IMR-90 (cell line): ENCODE results near the gene TUBD1. TPM values are rescaled to one million over a fixed set of nuclear protein-coding genes. Genes with fewer than 3 reads are reported as not detected.

ENCODE experiments used
- ATAC-seq: fragments of 200-7000 bp; cut with Tn5 transposase; 2 replicates; pipeline ENCODE4 v1.9.1; 2020; ENCODE audit warnings: low read depth, mild to moderate bottlenecking, moderate library complexity
- BruUV-seq: library from RNA; stranded (reverse); fragments of 400-500 nt; replicated peaks from 2 replicates; lab custom pipeline; 2021; lab: Mats Ljungman, UMichigan
- CTCF ChIA-PET: fragments of 300-600 bp; formaldehyde crosslinking; extraction: SDS; loops from one replicate; lab custom pipeline; 2021; ENCODE audit warnings: antibody characterized with exemption; lab: Yijun Ruan, JAX
- POLR2A ChIA-PET: fragments of 300-600 bp; sonication (Branson Sonifier 250); formaldehyde crosslinking; loops from one replicate; lab custom pipeline; 2022; ENCODE audit warnings: antibody characterized with exemption; ENCODE audit not compliant: unreplicated experiment; lab: Charles Lee
- DNase-seq: peaks from one replicate; pipeline ENCODE4 v3.0.0; 2013
- H2AFZ ChIP-seq: replicated peaks from 2 replicates; pipeline ENCODE3; 2013; ENCODE audit warnings: low read length, mild to moderate bottlenecking; ENCODE audit not compliant: poor library complexity
- H2AK5ac ChIP-seq: 2 replicates; pipeline ENCODE4 v1.6.1; 2013; ENCODE audit warnings: low read depth, low read length, inconsistent platforms
- H2AK9ac ChIP-seq: replicated peaks from 2 replicates; pipeline ENCODE3; 2013; ENCODE audit warnings: mild to moderate bottlenecking, low read depth, low read length, moderate library complexity; ENCODE audit not compliant: poor library complexity
- H2BK120ac ChIP-seq: 2 replicates; pipeline ENCODE4 v1.6.1; 2013; ENCODE audit warnings: low read depth, low read length, inconsistent platforms
- H2BK15ac ChIP-seq: 3 replicates; pipeline ENCODE4 v1.6.1; 2013; ENCODE audit warnings: low read depth, low read length, inconsistent platforms
- H2BK20ac ChIP-seq: 2 replicates; pipeline ENCODE4 v1.6.1; 2013; ENCODE audit warnings: low read depth, mild to moderate bottlenecking, inconsistent platforms, low read length, moderate library complexity
- H2BK5ac ChIP-seq: 2 replicates; pipeline ENCODE4 v1.6.1; 2013; ENCODE audit warnings: mild to moderate bottlenecking, low read depth, low read length, inconsistent platforms; ENCODE audit not compliant: poor library complexity, severe bottlenecking
- H3K14ac ChIP-seq: replicated peaks from 2 replicates; pipeline ENCODE4 v1.6.1; 2013; ENCODE audit warnings: low read depth, low read length, inconsistent platforms
- H3K18ac ChIP-seq: 2 replicates; pipeline ENCODE4 v1.6.1; 2013; ENCODE audit warnings: low read depth, low read length, control low read depth
- H3K23ac ChIP-seq: 2 replicates; pipeline ENCODE4 v1.6.1; 2013; ENCODE audit warnings: low read depth, low read length, inconsistent platforms
- H3K27ac ChIP-seq: 2 replicates; pipeline ENCODE4 v1.5.1; 2013; ENCODE audit warnings: mild to moderate bottlenecking, control low read depth, low read length; ENCODE audit not compliant: insufficient read depth
- H3K27me3 ChIP-seq: 2 replicates; pipeline ENCODE4 v1.6.1; 2013; ENCODE audit warnings: low read length; ENCODE audit not compliant: control insufficient read depth, insufficient read depth
- H3K36me3 ChIP-seq: 2 replicates; pipeline ENCODE4 v1.6.1; 2013; ENCODE audit warnings: low read length, mixed read lengths; ENCODE audit not compliant: control insufficient read depth, insufficient read depth
- H3K4ac ChIP-seq: 2 replicates; pipeline ENCODE4 v1.6.1; 2013; ENCODE audit warnings: low read depth, low read length, inconsistent platforms
- H3K4me1 ChIP-seq: 2 replicates; pipeline ENCODE4 v1.6.1; 2013; ENCODE audit warnings: low read length, mixed read lengths; ENCODE audit not compliant: control insufficient read depth, insufficient read depth
- H3K4me2 ChIP-seq: 2 replicates; pipeline ENCODE4 v1.6.1; 2013; ENCODE audit warnings: low read depth, mild to moderate bottlenecking, control low read depth, low read length, moderate library complexity
- H3K4me3 ChIP-seq: 2 replicates; pipeline ENCODE4 v1.5.1; 2013; ENCODE audit warnings: low read depth, mild to moderate bottlenecking, control low read depth, low read length, moderate library complexity; ENCODE audit not compliant: insufficient read depth
- H3K56ac ChIP-seq: 2 replicates; pipeline ENCODE4 v1.6.1; 2013; ENCODE audit warnings: low read length, inconsistent platforms; ENCODE audit not compliant: insufficient read depth; ENCODE audit errors: extremely low read depth
- H3K79me1 ChIP-seq, 2 experiments: 2 replicates each; pipeline ENCODE4 v1.6.1; 2013; ENCODE audit warnings: low read length in 2 of 2, inconsistent platforms in 1 of 2, low read depth in 1 of 2
- H3K9ac ChIP-seq: 2 replicates; pipeline ENCODE4 v1.6.1; 2013; ENCODE audit warnings: low read depth, low read length, control low read depth
- H3K9me1 ChIP-seq: 2 replicates; pipeline ENCODE4 v1.6.1; 2013; ENCODE audit warnings: low read length, inconsistent platforms; ENCODE audit not compliant: insufficient read depth
- H3K9me3 ChIP-seq: 2 replicates; pipeline ENCODE4 v1.6.1; 2013; ENCODE audit warnings: low read length; ENCODE audit not compliant: control insufficient read depth, insufficient read depth
- H4K20me1 ChIP-seq: 2 replicates; pipeline ENCODE4 v1.6.1; 2013; ENCODE audit warnings: low read length, inconsistent platforms; ENCODE audit not compliant: insufficient read depth
- H4K5ac ChIP-seq: 2 replicates; pipeline ENCODE4 v1.6.1; 2013; ENCODE audit warnings: mild to moderate bottlenecking, low read depth, low read length, control low read depth
- H4K8ac ChIP-seq, 2 experiments: 2 replicates each; pipeline ENCODE4 v1.6.1; 2013; ENCODE audit warnings: low read depth in 2 of 2, low read length in 2 of 2, control low read depth in 1 of 2, inconsistent platforms in 1 of 2
- H4K91ac ChIP-seq: 2 replicates; pipeline ENCODE4 v1.6.1; 2013; ENCODE audit warnings: low read depth, low read length, inconsistent platforms; ENCODE audit not compliant: insufficient read depth
- CEBPB ChIP-seq: IDR thresholded peaks from 2 replicates; pipeline ENCODE4 v1.6.1; 2012; ENCODE audit warnings: low read depth, low read length, improper control_type of control experiment
- CHD1 ChIP-seq: IDR thresholded peaks from 2 replicates; pipeline ENCODE4 v1.6.1; 2012; ENCODE audit warnings: low read depth, low read length, improper control_type of control experiment
- CTCF ChIP-seq: conservative IDR thresholded peaks from 2 replicates; pipeline ENCODE4 v1.5.1; 2012; ENCODE audit warnings: mild to moderate bottlenecking, low read depth, low read length, improper control_type of control experiment
- MAFK ChIP-seq: IDR thresholded peaks from 2 replicates; pipeline ENCODE4 v1.6.1; 2012; ENCODE audit warnings: low read depth, low read length, improper control_type of control experiment
- MAZ ChIP-seq: IDR thresholded peaks from 2 replicates; pipeline ENCODE4 v1.6.1; 2012; ENCODE audit warnings: low read depth, mild to moderate bottlenecking, low read length, improper control_type of control experiment, moderate library complexity, borderline replicate concordance
- NFE2L2 ChIP-seq: fragments of 150-350 bp; IDR thresholded peaks from 2 replicates; pipeline ENCODE4 v1.6.1; 2016; ENCODE audit warnings: low read depth, mild to moderate bottlenecking, low read length
- POLR2A ChIP-seq: IDR thresholded peaks from 2 replicates; pipeline ENCODE4 v1.6.1; 2012; ENCODE audit warnings: mild to moderate bottlenecking, low read depth, low read length
- RAD21 ChIP-seq: IDR thresholded peaks from 2 replicates; pipeline ENCODE4 v1.6.1; 2012; ENCODE audit warnings: low read length, improper control_type of control experiment
- RCOR1 ChIP-seq: IDR thresholded peaks from 2 replicates; pipeline ENCODE4 v1.6.1; 2012; ENCODE audit warnings: mild to moderate bottlenecking, low read length, improper control_type of control experiment; ENCODE audit not compliant: insufficient replicate concordance
- RFX5 ChIP-seq: IDR thresholded peaks from 2 replicates; pipeline ENCODE4 v1.8.0; 2012; ENCODE audit warnings: low read depth, mild to moderate bottlenecking, low read length, moderate library complexity
- SMC3 ChIP-seq: fragments of 150-350 bp; IDR thresholded peaks from 2 replicates; pipeline ENCODE4 v1.6.1; 2016; ENCODE audit warnings: low read depth, mild to moderate bottlenecking, antibody characterized with exemption, low read length, moderate library complexity
- WGBS, 2 experiments: methylation state at CpG; one replicate each; pipeline versions ENCODE4 v1.1.5 to v1.1.7; 2013; ENCODE audit warnings: missing lambda C conversion rate in 2 of 2; ENCODE audit not compliant: insufficient read length in 1 of 2; ENCODE audit errors: extremely low coverage in 2 of 2; 5-methylcytosine and 5-hydroxymethylcytosine counted together
- dilution Hi-C: fragments of 300-500 bp; cut with HindIII; formaldehyde crosslinking; loops from one replicate; pipeline ENCODE4 v1.14.3; 2018; ENCODE audit warnings: low sequenced_read_pairs; ENCODE audit not compliant: unreplicated experiment
- in situ Hi-C: fragments of 300-500 bp; cut with MboI; formaldehyde crosslinking; loops from 3 replicates; pipeline ENCODE4 v1.14.3; 2019; ENCODE audit warnings: low sequenced_read_pairs, inconsistent platforms, mixed read lengths
- intact Hi-C: fragments of 100-400 bp; cut with micrococcal nuclease; formaldehyde crosslinking; loops from 2 replicates; pipeline ENCODE4 v1.10.0; 2022
- polyA plus RNA-seq, 3 experiments: library from polyadenylated mRNA; depleted of rRNA; stranded (reverse); fragments of >200 nt; gene quantifications; 2 replicates each; pipeline ENCODE4 v1.2.3, GENCODE V29; 2012; ENCODE audit warnings: low replicate concordance in 1 of 3
- total RNA-seq: library from RNA; depleted of rRNA; stranded (reverse); fragments of >200 nt; gene quantifications from 2 replicates; pipeline ENCODE4 v1.2.3, GENCODE V29; 2012
- TF ChIP-seq, protein P1 (sequence below): fragments of 150-350 bp; IDR thresholded peaks from 2 replicates; pipeline ENCODE4 v1.6.1; 2016; ENCODE audit warnings: low read depth, mild to moderate bottlenecking, low read length, moderate library complexity, borderline replicate concordance
- TF ChIP-seq, protein P2 (sequence below): fragments of 150-350 bp; IDR thresholded peaks from 2 replicates; pipeline ENCODE4 v1.6.1; 2017; ENCODE audit warnings: mild to moderate bottlenecking, antibody characterized with exemption, low read length, low read depth

Gene TUBD1
- total and polyA plus RNA-seq, 2 of the 4 experiments (the other 2 are of a cell fraction) = 2.2 to 4.7 TPM

GRCh38 chr17:59828478-59828760 lies 64.3 kb downstream of the TUBD1 start:
- Histone ChIP-seq H2AK5ac (peak overlapping the region; percentile 59), H3K36me3 (no peaks in the 10 kb centered on the region), H3K4me1 (peaks cover 25% of the 10 kb centered on the region), H3K14ac (peak overlapping the region; percentile 95), H3K27me3 (no peaks in the 10 kb centered on the region), H3K18ac (peak overlapping the region; percentile 77), H3K4me2 (peak overlapping the region; percentile 9; the same call in 1 of the 2 replicates), H4K5ac (peak overlapping the region; percentile 88; the same call in 1 of the 2 replicates), H3K9ac (peak overlapping the region; percentile 77; the same call in 1 of the 2 replicates), H4K8ac (peak overlapping the region; percentile 83 to 88), H3K4ac (peak overlapping the region; percentile 87), H3K4me3 (no peak overlapping the region), H3K79me1 (peaks cover 21 to 56% of the 10 kb centered on the region in 2 experiments), H3K27ac (peak overlapping the region; percentile 96), H4K20me1 (no peaks in the 10 kb centered on the region), H3K9me3 (no peaks in the 10 kb centered on the region), H2AK9ac (no peak overlapping the region), H2BK5ac (peak overlapping the region; percentile 99), H2AFZ (no peak overlapping the region), H3K23ac (peak overlapping the region; percentile 98; the same call in 1 of the 2 replicates), H4K91ac (peak overlapping the region; percentile 94), H3K56ac (peak overlapping the region; percentile 85), H2BK15ac (peak overlapping the region; percentile 93; the same call in 2 of the 3 replicates), H2BK120ac (peak overlapping the region; percentile 95), H2BK20ac (peak overlapping the region; percentile 94), H3K9me1 (peaks cover 9% of the 10 kb centered on the region)
- no TSS peak for BruUV-seq
- ATAC-seq = no peak
- TF ChIP-seq MAFK = no peak
- TF ChIP-seq, protein P1, sequence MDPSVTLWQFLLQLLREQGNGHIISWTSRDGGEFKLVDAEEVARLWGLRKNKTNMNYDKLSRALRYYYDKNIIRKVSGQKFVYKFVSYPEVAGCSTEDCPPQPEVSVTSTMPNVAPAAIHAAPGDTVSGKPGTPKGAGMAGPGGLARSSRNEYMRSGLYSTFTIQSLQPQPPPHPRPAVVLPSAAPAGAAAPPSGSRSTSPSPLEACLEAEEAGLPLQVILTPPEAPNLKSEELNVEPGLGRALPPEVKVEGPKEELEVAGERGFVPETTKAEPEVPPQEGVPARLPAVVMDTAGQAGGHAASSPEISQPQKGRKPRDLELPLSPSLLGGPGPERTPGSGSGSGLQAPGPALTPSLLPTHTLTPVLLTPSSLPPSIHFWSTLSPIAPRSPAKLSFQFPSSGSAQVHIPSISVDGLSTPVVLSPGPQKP = no peak
- TF ChIP-seq POLR2A = no peak
- no peak for TF ChIP-seq RAD21
- TF ChIP-seq CHD1 = no peak
- TF ChIP-seq RFX5 = no peak
- TF ChIP-seq SMC3 = no peak
- no peak for TF ChIP-seq RCOR1
- TF ChIP-seq, protein P2, sequence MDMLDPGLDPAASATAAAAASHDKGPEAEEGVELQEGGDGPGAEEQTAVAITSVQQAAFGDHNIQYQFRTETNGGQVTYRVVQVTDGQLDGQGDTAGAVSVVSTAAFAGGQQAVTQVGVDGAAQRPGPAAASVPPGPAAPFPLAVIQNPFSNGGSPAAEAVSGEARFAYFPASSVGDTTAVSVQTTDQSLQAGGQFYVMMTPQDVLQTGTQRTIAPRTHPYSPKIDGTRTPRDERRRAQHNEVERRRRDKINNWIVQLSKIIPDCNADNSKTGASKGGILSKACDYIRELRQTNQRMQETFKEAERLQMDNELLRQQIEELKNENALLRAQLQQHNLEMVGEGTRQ = no peak
- no peak for TF ChIP-seq NFE2L2
- TF ChIP-seq CTCF = no peak
- TF ChIP-seq CEBPB = no peak
- no peak for TF ChIP-seq MAZ
- in situ Hi-C loops = no loop called here
- dilution Hi-C loops = no loop called here
- WGBS, 2 experiments = no CpG with 5 or more reads among the region's 2 CpGs
- intact Hi-C loops = loop anchor here (2.0 kb wide), 1 partner anchor 18 kb away; no protein-coding TSS in a partner anchor
- DNase-seq = no peak
- ChIA-PET POLR2A (interaction anchor here (2.5 kb wide), 1 partner anchor 41 kb away, joined by 12 read pairs; no protein-coding TSS in a partner anchor), CTCF (interaction anchor here (0.6 kb wide), 1 partner anchor 43 kb away, joined by 3 read pairs; no protein-coding TSS in a partner anchor)
